HEK293 (cell line): ENCODE data around the gene CHKA.
A peak's percentile ranks its signal among the peaks of the same experiment; 100 is the strongest.

ENCODE experiments used
- CTCF ChIA-PET: fragments of 350-600 bp; formaldehyde crosslinking; extraction: SDS; loops from one replicate; lab custom pipeline; 2021; ENCODE audit warnings: antibody characterized with exemption; lab: Yijun Ruan, JAX
- POLR2A ChIA-PET: fragments of 300-600 bp; formaldehyde crosslinking; extraction: SDS; loops from one replicate; lab custom pipeline; 2020; ENCODE audit warnings: antibody characterized with exemption, inconsistent platforms; lab: Yijun Ruan, JAX
- H3K27ac ChIP-seq: fragments of 200-500 bp; sonication (Bioruptor generic); 2 replicates; pipeline ENCODE4 v1.5.1; 2014; ENCODE audit warnings: low read depth, low read length, control low read depth, inconsistent platforms; ENCODE audit errors: extremely low read depth
- H3K36me3 ChIP-seq, 2 experiments: fragments of 200-500 bp in 1 of 2; sonication (Bioruptor generic) in 1 of 2; 1 replicate in 1 of 2; 2 replicates in 1 of 2; pipeline ENCODE4 v1.5.1; 2014 to 2017; ENCODE audit warnings: inconsistent platforms in 2 of 2, low read length in 2 of 2; ENCODE audit not compliant: control insufficient read depth in 2 of 2, insufficient read depth in 1 of 2
- H3K4me1 ChIP-seq: fragments of 200-500 bp; sonication (Bioruptor generic); 2 replicates; pipeline ENCODE4 v1.5.1; 2014; ENCODE audit warnings: mild to moderate bottlenecking, low read length, inconsistent platforms; ENCODE audit not compliant: control insufficient read depth, insufficient read depth
- H3K4me3 ChIP-seq: 2 replicates; pipeline ENCODE4 v1.5.1; 2011; ENCODE audit warnings: low read depth, mild to moderate bottlenecking, control low read depth, low read length, moderate library complexity
- H3K9me3 ChIP-seq: fragments of 200-500 bp; sonication (Bioruptor generic); 2 replicates; pipeline ENCODE4 v1.5.1; 2014; ENCODE audit warnings: low read depth, low read length, inconsistent platforms; ENCODE audit not compliant: control insufficient read depth, insufficient read depth
- HOXC10 ChIP-seq: sonication (generic); formaldehyde crosslinking; IDR thresholded peaks from 2 replicates; pipeline ENCODE4 v1.8.1; 2023; ENCODE audit warnings: mild to moderate bottlenecking, missing genetic modification reagents
- INSM2 ChIP-seq: fragments of 450-650 bp; formaldehyde crosslinking; IDR thresholded peaks from 2 replicates; pipeline ENCODE4 v1.5.1; 2016; ENCODE audit warnings: missing biosample characterization, missing genetic modification characterization
- KLF8 ChIP-seq: fragments of 450-650 bp; formaldehyde crosslinking; IDR thresholded peaks from 2 replicates; pipeline ENCODE4 v1.5.1; 2016; ENCODE audit warnings: missing biosample characterization, missing genetic modification characterization
- YY2 ChIP-seq: fragments of 450-650 bp; formaldehyde crosslinking; IDR thresholded peaks from 2 replicates; pipeline ENCODE4 v1.5.1; 2016; ENCODE audit warnings: missing biosample characterization, missing genetic modification characterization
- ZBTB20 ChIP-seq: fragments of 450-650 bp; formaldehyde crosslinking; IDR thresholded peaks from 2 replicates; pipeline ENCODE4 v1.5.1; 2016; ENCODE audit warnings: missing biosample characterization, missing genetic modification characterization
- ZBTB21 ChIP-seq: fragments of 450-650 bp; formaldehyde crosslinking; IDR thresholded peaks from 2 replicates; pipeline ENCODE4 v1.5.1; 2017; ENCODE audit warnings: missing biosample characterization, missing genetic modification characterization
- ZNF121 ChIP-seq: fragments of 450-650 bp; formaldehyde crosslinking; IDR thresholded peaks from 2 replicates; pipeline ENCODE4 v1.5.1; 2016; ENCODE audit warnings: missing biosample characterization, missing genetic modification characterization
- ZNF175 ChIP-seq: fragments of 450-650 bp; formaldehyde crosslinking; IDR thresholded peaks from 2 replicates; pipeline ENCODE4 v1.5.1; 2016; ENCODE audit warnings: missing biosample characterization, missing genetic modification characterization
- ZNF416 ChIP-seq: fragments of 450-650 bp; formaldehyde crosslinking; IDR thresholded peaks from 2 replicates; pipeline ENCODE4 v1.5.1; 2016; ENCODE audit warnings: missing biosample characterization, missing genetic modification characterization
- TF ChIP-seq, protein P1 (sequence below): fragments of 450-650 bp; formaldehyde crosslinking; conservative IDR thresholded peaks from 2 replicates; pipeline ENCODE4 v1.5.1; 2016; ENCODE audit warnings: low read depth, missing biosample characterization, missing genetic modification characterization
- TF ChIP-seq, protein P2 (sequence below): fragments of 450-650 bp; formaldehyde crosslinking; IDR thresholded peaks from 2 replicates; pipeline ENCODE4 v1.5.1; 2016; ENCODE audit warnings: missing biosample characterization, missing genetic modification characterization, low read depth
- TF ChIP-seq, protein P3 (sequence below): fragments of 450-650 bp; formaldehyde crosslinking; IDR thresholded peaks from 2 replicates; pipeline ENCODE4 v1.5.1; 2017; ENCODE audit warnings: missing biosample characterization, missing genetic modification characterization
- TF ChIP-seq, protein P4 (sequence below): fragments of 450-650 bp; formaldehyde crosslinking; IDR thresholded peaks from 2 replicates; pipeline ENCODE4 v1.5.1; 2016; ENCODE audit warnings: missing biosample characterization, missing genetic modification characterization
- TF ChIP-seq, protein P5 (sequence below): fragments of 450-650 bp; formaldehyde crosslinking; IDR thresholded peaks from 2 replicates; pipeline ENCODE4 v1.5.1; 2016; ENCODE audit warnings: missing biosample characterization, missing genetic modification characterization

The CHKA gene

DNA sequence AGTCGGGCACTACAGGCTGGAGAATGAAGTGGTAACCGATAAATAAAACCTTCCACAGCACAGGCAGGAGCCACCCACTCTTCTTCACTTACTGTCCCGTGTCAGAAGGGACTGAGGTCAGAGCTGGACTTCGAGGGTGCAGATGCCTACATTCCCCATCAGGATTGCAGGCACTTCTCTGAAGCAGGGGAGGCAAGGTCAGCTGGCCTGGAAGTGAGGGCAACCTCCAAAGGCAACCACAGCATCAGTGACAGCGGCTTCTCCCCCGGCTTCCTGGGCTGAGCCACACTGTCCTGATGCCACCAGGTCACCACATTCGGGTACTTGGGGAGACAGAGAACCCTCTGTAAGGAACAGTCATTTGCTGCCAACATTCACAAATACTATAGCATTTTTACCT lies 59.7 kb downstream of the CHKA start (continued):
- TF ChIP-seq, protein P1, sequence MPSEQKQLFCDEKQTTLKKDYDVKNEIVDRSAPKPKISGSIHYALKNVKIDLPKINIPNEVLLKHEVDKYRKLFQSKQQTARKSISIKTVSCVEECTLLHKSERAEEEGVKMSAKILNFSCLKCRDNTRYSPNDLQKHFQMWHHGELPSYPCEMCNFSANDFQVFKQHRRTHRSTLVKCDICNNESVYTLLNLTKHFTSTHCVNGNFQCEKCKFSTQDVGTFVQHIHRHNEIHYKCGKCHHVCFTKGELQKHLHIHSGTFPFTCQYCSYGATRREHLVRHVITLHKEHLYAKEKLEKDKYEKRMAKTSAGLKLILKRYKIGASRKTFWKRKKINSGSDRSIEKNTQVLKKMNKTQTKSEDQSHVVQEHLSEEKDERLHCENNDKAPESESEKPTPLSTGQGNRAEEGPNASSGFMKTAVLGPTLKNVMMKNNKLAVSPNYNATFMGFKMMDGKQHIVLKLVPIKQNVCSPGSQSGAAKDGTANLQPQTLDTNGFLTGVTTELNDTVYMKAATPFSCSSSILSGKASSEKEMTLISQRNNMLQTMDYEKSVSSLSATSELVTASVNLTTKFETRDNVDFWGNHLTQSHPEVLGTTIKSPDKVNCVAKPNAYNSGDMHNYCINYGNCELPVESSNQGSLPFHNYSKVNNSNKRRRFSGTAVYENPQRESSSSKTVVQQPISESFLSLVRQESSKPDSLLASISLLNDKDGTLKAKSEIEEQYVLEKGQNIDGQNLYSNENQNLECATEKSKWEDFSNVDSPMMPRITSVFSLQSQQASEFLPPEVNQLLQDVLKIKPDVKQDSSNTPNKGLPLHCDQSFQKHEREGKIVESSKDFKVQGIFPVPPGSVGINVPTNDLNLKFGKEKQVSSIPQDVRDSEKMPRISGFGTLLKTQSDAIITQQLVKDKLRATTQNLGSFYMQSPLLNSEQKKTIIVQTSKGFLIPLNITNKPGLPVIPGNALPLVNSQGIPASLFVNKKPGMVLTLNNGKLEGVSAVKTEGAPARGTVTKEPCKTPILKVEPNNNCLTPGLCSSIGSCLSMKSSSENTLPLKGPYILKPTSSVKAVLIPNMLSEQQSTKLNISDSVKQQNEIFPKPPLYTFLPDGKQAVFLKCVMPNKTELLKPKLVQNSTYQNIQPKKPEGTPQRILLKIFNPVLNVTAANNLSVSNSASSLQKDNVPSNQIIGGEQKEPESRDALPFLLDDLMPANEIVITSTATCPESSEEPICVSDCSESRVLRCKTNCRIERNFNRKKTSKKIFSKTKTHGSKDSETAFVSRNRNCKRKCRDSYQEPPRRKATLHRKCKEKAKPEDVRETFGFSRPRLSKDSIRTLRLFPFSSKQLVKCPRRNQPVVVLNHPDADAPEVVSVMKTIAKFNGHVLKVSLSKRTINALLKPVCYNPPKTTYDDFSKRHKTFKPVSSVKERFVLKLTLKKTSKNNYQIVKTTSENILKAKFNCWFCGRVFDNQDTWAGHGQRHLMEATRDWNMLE = no peak
- TF ChIP-seq, protein P2, sequence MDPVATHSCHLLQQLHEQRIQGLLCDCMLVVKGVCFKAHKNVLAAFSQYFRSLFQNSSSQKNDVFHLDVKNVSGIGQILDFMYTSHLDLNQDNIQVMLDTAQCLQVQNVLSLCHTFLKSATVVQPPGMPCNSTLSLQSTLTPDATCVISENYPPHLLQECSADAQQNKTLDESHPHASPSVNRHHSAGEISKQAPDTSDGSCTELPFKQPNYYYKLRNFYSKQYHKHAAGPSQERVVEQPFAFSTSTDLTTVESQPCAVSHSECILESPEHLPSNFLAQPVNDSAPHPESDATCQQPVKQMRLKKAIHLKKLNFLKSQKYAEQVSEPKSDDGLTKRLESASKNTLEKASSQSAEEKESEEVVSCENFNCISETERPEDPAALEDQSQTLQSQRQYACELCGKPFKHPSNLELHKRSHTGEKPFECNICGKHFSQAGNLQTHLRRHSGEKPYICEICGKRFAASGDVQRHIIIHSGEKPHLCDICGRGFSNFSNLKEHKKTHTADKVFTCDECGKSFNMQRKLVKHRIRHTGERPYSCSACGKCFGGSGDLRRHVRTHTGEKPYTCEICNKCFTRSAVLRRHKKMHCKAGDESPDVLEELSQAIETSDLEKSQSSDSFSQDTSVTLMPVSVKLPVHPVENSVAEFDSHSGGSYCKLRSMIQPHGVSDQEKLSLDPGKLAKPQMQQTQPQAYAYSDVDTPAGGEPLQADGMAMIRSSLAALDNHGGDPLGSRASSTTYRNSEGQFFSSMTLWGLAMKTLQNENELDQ (tag by site-specific recombination) = no peak
- TF ChIP-seq ZBTB21 (tag by site-specific recombination) = no peak

DNA sequence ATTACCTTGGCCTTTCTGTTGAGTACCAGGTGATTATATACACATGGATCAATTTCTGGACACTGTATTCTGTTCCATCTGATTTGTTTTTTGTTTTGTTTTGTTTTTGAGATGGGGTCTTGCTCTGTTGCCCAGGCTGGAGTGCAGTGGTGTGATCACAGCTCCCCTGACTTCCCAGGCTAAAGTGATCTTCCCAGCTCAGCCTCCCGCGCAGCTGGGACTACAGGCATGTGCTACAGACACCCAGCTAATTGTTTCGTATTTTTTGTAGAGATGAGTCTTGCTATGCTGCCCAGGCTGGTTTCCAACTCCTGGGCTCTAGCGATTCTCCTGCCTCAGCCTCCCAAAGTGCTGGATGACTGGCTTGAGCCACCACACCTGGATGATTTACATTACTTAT lies 63.4 kb downstream of the CHKA start:
- POLR2A ChIA-PET = no interaction called here
- TF ChIP-seq ZNF121 = peak; percentile 89
- TF ChIP-seq, protein P3, sequence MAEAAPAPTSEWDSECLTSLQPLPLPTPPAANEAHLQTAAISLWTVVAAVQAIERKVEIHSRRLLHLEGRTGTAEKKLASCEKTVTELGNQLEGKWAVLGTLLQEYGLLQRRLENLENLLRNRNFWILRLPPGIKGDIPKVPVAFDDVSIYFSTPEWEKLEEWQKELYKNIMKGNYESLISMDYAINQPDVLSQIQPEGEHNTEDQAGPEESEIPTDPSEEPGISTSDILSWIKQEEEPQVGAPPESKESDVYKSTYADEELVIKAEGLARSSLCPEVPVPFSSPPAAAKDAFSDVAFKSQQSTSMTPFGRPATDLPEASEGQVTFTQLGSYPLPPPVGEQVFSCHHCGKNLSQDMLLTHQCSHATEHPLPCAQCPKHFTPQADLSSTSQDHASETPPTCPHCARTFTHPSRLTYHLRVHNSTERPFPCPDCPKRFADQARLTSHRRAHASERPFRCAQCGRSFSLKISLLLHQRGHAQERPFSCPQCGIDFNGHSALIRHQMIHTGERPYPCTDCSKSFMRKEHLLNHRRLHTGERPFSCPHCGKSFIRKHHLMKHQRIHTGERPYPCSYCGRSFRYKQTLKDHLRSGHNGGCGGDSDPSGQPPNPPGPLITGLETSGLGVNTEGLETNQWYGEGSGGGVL (tag by site-specific recombination) = no peak

DNA sequence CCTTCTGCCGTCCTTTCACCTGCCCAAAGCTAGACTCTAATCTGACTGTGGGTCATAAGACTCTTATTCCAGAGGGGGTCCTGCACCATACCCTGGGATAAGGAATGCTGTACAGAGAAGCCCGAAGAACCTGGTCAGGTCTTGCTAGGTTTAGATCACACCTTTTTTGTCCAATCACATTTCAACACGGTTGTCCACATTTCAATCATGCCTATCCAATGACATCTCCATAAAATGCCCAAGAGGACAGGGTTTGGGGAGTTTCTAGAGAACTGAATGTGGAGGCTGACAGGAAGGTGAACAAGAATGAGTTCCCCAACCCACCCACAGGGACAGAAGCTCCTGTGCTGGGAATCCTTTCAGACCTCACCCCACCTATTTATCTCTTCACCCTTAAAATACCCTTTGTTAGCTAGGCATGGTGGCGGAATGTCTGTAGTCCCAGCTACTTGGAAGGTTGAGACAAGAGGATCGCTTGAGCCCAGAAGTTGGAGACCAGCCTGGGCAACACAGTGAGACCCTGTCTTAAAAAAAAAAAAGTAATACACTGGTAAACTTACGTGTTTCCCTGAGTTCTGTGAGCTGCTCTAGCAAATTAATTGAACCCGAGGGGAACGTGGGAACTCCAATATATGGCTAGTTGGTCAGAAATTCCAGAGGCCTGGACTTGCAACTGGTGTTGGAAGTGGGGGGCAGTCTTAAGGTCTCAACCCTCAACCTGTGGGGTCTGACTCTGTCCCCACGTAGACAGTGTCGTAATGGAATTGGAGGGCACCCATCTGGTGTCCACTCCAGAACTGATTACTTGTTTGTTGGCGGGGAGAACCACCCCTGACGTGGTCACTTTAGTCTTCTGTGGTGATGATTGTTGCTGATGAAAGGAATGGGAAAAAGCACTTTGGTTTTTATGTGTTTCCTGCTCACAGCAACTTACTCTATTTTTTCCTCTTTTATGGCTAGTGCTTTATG lies 64.6 kb downstream of the CHKA start:
- ChIA-PET CTCF (interaction anchor here (0.6 kb wide), 1 partner anchor 10 kb away, joined by 4 read pairs; no protein-coding TSS in a partner anchor), POLR2A (no interaction called here)
- no peak overlapping the region for H3K4me3 ChIP-seq
- H3K9me3 ChIP-seq = no peaks in the 10 kb centered on the region
- no peaks in the 10 kb centered on the region for H3K4me1 ChIP-seq
- H3K36me3 ChIP-seq = peaks cover 0 to 45% of the 10 kb centered on the region in 2 experiments; a peak in 2 of 3 replicates
- no peak overlapping the region for H3K27ac ChIP-seq
- TF ChIP-seq, protein P4, sequence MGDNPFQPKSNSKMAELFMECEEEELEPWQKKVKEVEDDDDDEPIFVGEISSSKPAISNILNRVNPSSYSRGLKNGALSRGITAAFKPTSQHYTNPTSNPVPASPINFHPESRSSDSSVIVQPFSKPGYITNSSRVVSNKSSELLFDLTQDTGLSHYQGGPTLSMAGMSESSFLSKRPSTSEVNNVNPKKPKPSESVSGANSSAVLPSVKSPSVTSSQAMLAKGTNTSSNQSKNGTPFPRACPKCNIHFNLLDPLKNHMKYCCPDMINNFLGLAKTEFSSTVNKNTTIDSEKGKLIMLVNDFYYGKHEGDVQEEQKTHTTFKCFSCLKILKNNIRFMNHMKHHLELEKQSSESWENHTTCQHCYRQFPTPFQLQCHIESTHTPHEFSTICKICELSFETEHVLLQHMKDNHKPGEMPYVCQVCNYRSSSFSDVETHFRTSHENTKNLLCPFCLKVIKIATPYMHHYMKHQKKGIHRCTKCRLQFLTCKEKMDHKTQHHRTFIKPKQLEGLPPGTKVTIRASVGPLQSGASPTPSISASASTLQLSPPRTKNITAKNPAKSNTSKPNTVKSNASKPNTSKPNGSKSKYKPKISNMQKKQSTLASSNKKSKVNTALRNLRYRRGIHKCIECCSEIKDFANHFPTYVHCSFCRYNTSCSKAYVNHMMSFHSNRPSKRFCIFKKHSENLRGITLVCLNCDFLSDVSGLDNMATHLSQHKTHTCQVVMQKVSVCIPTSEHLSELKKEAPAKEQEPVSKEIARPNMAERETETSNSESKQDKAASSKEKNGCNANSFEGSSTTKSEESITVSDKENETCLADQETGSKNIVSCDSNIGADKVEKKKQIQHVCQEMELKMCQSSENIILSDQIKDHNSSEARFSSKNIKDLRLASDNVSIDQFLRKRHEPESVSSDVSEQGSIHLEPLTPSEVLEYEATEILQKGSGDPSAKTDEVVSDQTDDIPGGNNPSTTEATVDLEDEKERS = no peak
- TF ChIP-seq KLF8 = no peak
- TF ChIP-seq, protein P5, sequence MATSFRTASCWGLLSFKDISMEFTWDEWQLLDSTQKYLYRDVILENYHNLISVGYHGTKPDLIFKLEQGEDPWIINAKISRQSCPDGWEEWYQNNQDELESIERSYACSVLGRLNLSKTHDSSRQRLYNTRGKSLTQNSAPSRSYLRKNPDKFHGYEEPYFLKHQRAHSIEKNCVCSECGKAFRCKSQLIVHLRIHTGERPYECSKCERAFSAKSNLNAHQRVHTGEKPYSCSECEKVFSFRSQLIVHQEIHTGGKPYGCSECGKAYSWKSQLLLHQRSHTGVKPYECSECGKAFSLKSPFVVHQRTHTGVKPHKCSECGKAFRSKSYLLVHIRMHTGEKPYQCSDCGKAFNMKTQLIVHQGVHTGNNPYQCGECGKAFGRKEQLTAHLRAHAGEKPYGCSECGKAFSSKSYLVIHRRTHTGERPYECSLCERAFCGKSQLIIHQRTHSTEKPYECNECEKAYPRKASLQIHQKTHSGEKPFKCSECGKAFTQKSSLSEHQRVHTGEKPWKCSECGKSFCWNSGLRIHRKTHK (tag by site-specific recombination) = no peak
- no peak for TF ChIP-seq ZNF416 (tag by site-specific recombination)
- TF ChIP-seq HOXC10 (CRISPR knock-in tag) = no peak
- TF ChIP-seq YY2 = no peak
- no peak for TF ChIP-seq INSM2 (tag by site-specific recombination)
- TF ChIP-seq ZNF175 = no peak
- TF ChIP-seq ZBTB20 (tag by site-specific recombination) = no peak

More for the DNA sequence above, 63.4 kb downstream of the CHKA start:
- no peaks in the 10 kb centered on the region for H3K4me1 ChIP-seq
- no peak overlapping the region for H3K4me3 ChIP-seq
- H3K9me3 ChIP-seq = no peaks in the 10 kb centered on the region
- peaks cover 0 to 52% of the 10 kb centered on the region in 2 experiments; a peak in 2 of 3 replicates for H3K36me3 ChIP-seq
- CTCF ChIA-PET = no interaction called here
- no peak overlapping the region for H3K27ac ChIP-seq
